ENCODE measurements around the gene INTS7.

DNA sequence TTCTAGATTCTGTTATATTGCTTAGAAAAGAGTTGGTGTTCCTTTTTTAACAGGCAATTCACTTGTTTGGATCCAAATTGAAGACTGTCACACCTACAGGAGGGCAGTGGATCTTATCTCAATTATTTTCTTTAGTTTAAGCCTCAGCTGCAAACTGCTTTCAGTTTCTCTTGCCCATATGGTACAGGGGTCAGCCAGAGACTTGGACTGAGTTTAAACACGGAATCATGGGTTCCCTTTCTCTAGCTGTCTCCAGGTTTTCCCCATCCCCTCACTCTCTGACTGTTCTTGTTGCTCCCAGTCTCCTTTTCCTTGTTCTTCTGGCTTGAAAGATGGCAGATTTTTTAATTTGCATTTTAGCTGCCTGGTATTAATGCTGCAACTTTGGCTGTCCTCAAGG lies 18.6 kb upstream of the INTS7 start:
- TF ChIP-seq, protein P1, sequence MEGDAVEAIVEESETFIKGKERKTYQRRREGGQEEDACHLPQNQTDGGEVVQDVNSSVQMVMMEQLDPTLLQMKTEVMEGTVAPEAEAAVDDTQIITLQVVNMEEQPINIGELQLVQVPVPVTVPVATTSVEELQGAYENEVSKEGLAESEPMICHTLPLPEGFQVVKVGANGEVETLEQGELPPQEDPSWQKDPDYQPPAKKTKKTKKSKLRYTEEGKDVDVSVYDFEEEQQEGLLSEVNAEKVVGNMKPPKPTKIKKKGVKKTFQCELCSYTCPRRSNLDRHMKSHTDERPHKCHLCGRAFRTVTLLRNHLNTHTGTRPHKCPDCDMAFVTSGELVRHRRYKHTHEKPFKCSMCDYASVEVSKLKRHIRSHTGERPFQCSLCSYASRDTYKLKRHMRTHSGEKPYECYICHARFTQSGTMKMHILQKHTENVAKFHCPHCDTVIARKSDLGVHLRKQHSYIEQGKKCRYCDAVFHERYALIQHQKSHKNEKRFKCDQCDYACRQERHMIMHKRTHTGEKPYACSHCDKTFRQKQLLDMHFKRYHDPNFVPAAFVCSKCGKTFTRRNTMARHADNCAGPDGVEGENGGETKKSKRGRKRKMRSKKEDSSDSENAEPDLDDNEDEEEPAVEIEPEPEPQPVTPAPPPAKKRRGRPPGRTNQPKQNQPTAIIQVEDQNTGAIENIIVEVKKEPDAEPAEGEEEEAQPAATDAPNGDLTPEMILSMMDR (IDR thresholded peaks at IDR 0.05), result no peak
- TF ChIP-seq POLR2AphosphoS5 (IDR thresholded peaks at IDR 0.05), result no peak

All from sigmoid colon (tissue), 4 donors.